Endodermal cell (in vitro differentiated cells): ENCODE measurements around the gene MIER2. TPM values are rescaled to one million over a fixed set of nuclear protein-coding genes. Genes with fewer than 3 reads are reported as not detected.
"Not testable (repeated sequence)": the region's sequence is repeated elsewhere in the genome, so short reads cannot be mapped to it uniquely, and the experiment has no call there.

Experiments used
- DNase-seq: peaks from one replicate; pipeline ENCODE4 v3.0.0-alpha.2; 2017
- H3K27ac ChIP-seq: 2 replicates; pipeline ENCODE4 v1.5.1; 2013; ENCODE audit warnings: mild to moderate bottlenecking, low read depth, low read length, moderate library complexity
- H3K27me3 ChIP-seq: 2 replicates; pipeline ENCODE4 v1.6.1; 2013; ENCODE audit warnings: mild to moderate bottlenecking, low read length, moderate library complexity; ENCODE audit not compliant: insufficient read depth, control insufficient read depth, poor library complexity, severe bottlenecking
- H3K36me3 ChIP-seq: 2 replicates; pipeline ENCODE4 v1.7.0; 2013; ENCODE audit warnings: mild to moderate bottlenecking, low read length, moderate library complexity; ENCODE audit not compliant: control insufficient read depth, insufficient read depth
- H3K4me1 ChIP-seq: one replicate; pipeline ENCODE4 v1.7.0; 2013; ENCODE audit warnings: low read length; ENCODE audit not compliant: control insufficient read depth, insufficient read depth
- H3K4me3 ChIP-seq: 2 replicates; pipeline ENCODE4 v1.5.1; 2013; ENCODE audit warnings: mild to moderate bottlenecking, low read length, moderate library complexity
- H3K9ac ChIP-seq: 2 replicates; pipeline ENCODE4 v1.6.1; 2013; ENCODE audit warnings: mild to moderate bottlenecking, low read length, moderate library complexity; ENCODE audit not compliant: poor library complexity, severe bottlenecking; ENCODE audit errors: extremely low read depth
- H3K9me3 ChIP-seq: 2 replicates; pipeline ENCODE4 v1.6.1; 2013; ENCODE audit warnings: mild to moderate bottlenecking, low read length, moderate library complexity; ENCODE audit not compliant: control insufficient read depth
- H3K27ac Mint-ChIP-seq: 2 replicates; pipeline ENCODE4 v1.8.0; 2020; ENCODE audit warnings: mixed read lengths
- H3K27me3 Mint-ChIP-seq: 2 replicates; pipeline ENCODE4 v1.8.0; 2021; ENCODE audit warnings: mild to moderate bottlenecking, mixed read lengths; ENCODE audit not compliant: insufficient read depth
- H3K36me3 Mint-ChIP-seq: 2 replicates; pipeline ENCODE4 v1.8.0; 2020; ENCODE audit warnings: low read depth, mixed read lengths
- H3K4me1 Mint-ChIP-seq: 2 replicates; pipeline ENCODE4 v1.8.0; 2020; ENCODE audit warnings: mixed read lengths
- H3K4me3 Mint-ChIP-seq: 2 replicates; pipeline ENCODE4 v1.8.0; 2020; ENCODE audit warnings: mild to moderate bottlenecking, moderate library complexity, mixed read lengths
- H3K9me3 Mint-ChIP-seq: 2 replicates; pipeline ENCODE4 v1.8.0; 2020; ENCODE audit warnings: mild to moderate bottlenecking, mixed read lengths
- WGBS, 2 experiments: methylation state at CpG; one replicate each; pipeline versions ENCODE4 v1.1.5 to v1.1.7; 2013; ENCODE audit warnings: missing lambda C conversion rate in 2 of 2, mixed read lengths in 1 of 2; ENCODE audit not compliant: insufficient coverage in 1 of 2, insufficient read length in 1 of 2; 5-methylcytosine and 5-hydroxymethylcytosine counted together
- long read RNA-seq, 4 experiments: library from polyadenylated mRNA in 2 of 4; library from RNA in 1 of 4; library from capped mRNA in 1 of 4; stranded (forward) in 3 of 4; unstranded in 1 of 4; transcript quantifications; one replicate each; pipeline ENCODE4 v2.0.0, GENCODE V29; 2020 to 2021; ENCODE audit warnings: inconsistent platforms in 1 of 4
- polyA plus RNA-seq, 2 experiments: library from polyadenylated mRNA; stranded (reverse); fragments of 50-300 nt; gene quantifications; one replicate each; pipeline ENCODE4 v1.2.3, GENCODE V29; 2013
- total RNA-seq, 2 donors: library from RNA; stranded (reverse); fragmentation: NEBNext Ultra II Directional in 1 of 2; extraction: Animal tissue kit (Norgen Biotek cat#: 25700) in 1 of 2; gene quantifications; 2 replicates in 1 of 2; 3 replicates in 1 of 2; pipeline ENCODE4 v1.2.1, GENCODE V29; 2021
- TF ChIP-seq, protein P1 (sequence below): fragments of 200-600 bp; sonication (generic); conservative IDR thresholded peaks from 2 replicates; pipeline ENCODE4 v1.5.0; 2021; ENCODE audit warnings: antibody characterized with exemption, mild to moderate bottlenecking

MIER2 gene, protein sequence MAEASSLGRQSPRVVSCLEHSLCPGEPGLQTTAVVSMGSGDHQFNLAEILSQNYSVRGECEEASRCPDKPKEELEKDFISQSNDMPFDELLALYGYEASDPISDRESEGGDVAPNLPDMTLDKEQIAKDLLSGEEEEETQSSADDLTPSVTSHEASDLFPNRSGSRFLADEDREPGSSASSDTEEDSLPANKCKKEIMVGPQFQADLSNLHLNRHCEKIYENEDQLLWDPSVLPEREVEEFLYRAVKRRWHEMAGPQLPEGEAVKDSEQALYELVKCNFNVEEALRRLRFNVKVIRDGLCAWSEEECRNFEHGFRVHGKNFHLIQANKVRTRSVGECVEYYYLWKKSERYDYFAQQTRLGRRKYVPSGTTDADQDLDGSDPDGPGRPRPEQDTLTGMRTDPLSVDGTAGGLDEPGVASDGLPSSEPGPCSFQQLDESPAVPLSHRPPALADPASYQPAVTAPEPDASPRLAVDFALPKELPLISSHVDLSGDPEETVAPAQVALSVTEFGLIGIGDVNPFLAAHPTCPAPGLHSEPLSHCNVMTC
- 10 to 100 TPM; 50.5 to 51.3 TPM for total RNA-seq
- 42.8 TPM for polyA plus RNA-seq (2013, experiment 1 of 2)
- 45.0 TPM for polyA plus RNA-seq (2013, experiment 2 of 2)
- long read RNA-seq, experiment 1, partial matches to known transcripts = 9 of 11 reads
- long read RNA-seq, experiment 1, other reads (novel, unspliced or antisense) = 2 of 11 reads
- long read RNA-seq, experiment 2, full-length matches to known transcripts = 30 of 95 reads
- long read RNA-seq, experiment 2, partial matches to known transcripts = 16 of 95 reads
- long read RNA-seq, experiment 2, other reads (novel, unspliced or antisense) = 49 of 95 reads
- long read RNA-seq, experiment 3, full-length matches to known transcripts = 63 of 94 reads
- long read RNA-seq, experiment 3, partial matches to known transcripts = 8 of 94 reads
- long read RNA-seq, experiment 3, other reads (novel, unspliced or antisense) = 23 of 94 reads
- long read RNA-seq, experiment 4 = 0 reads

DNA sequence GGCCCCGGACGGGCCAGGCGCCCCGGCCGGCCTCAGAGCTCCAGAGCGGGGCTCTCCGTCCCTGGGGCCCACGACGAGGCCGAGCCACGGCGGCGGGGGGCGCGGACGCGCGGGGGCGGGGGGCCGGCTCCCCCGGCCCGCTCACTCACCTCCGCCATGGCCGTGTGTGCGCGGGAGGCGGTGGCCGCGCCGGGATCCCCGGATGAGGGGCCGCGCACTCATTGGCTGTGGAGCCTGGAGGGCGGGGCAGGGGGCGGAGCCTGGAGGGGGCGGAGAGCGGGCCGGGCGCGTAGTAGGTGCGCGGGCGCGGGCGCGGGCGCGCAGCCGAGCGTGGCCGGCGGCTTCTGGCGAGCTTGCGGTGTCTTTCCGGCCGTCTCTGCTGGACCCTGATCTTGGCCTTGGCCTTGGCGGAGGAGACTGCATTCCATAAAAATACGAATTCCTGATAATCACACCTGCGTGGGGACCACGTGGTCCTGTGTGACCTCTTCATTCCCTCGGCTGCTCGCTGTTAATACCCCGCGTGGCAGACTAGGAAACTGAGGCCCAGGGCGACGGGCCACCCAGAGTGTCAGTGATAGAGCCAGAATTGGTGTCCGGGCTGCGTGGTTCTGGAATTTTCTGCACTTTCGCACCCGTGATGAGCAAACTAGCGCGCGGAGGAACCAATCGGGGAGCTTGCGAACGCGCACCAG is at the start of gene MIER2:
TSS of gene MIER2 (minus strand) at position 172 of the 695 bp plus-strand sequence. CDS start at position 158, 14 bp downstream.
- peak within 1 kb of the TSS; percentile 83 for H3K27ac Mint-ChIP-seq
- Histone ChIP-seq H3K4me1 (no peaks in the 10 kb centered on the region), H3K9ac (peak within 1 kb of the TSS; percentile 75), H3K9me3 (no peaks in the 10 kb centered on the region), H3K36me3 (peaks cover 22% of the 10 kb centered on the region), H3K27me3 (no peaks in the 10 kb centered on the region), H3K4me3 (peak within 1 kb of the TSS; percentile 99), H3K27ac (no peak within 1 kb of the TSS)
- H3K4me3 Mint-ChIP-seq = peak within 1 kb of the TSS; percentile 71
- H3K27me3 Mint-ChIP-seq = peaks cover 25% of the 10 kb centered on the region
- TF ChIP-seq, protein P1, sequence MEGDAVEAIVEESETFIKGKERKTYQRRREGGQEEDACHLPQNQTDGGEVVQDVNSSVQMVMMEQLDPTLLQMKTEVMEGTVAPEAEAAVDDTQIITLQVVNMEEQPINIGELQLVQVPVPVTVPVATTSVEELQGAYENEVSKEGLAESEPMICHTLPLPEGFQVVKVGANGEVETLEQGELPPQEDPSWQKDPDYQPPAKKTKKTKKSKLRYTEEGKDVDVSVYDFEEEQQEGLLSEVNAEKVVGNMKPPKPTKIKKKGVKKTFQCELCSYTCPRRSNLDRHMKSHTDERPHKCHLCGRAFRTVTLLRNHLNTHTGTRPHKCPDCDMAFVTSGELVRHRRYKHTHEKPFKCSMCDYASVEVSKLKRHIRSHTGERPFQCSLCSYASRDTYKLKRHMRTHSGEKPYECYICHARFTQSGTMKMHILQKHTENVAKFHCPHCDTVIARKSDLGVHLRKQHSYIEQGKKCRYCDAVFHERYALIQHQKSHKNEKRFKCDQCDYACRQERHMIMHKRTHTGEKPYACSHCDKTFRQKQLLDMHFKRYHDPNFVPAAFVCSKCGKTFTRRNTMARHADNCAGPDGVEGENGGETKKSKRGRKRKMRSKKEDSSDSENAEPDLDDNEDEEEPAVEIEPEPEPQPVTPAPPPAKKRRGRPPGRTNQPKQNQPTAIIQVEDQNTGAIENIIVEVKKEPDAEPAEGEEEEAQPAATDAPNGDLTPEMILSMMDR = no peak
- no peaks in the 10 kb centered on the region for H3K9me3 Mint-ChIP-seq
- DNase-seq = peak; percentile 97
- 16 to 35% methylated on average over 35 to 77 of the region's 77 CpGs for WGBS, 2 experiments
- peaks cover 27% of the 10 kb centered on the region for H3K4me1 Mint-ChIP-seq
- peaks cover 29% of the 10 kb centered on the region for H3K36me3 Mint-ChIP-seq

DNA sequence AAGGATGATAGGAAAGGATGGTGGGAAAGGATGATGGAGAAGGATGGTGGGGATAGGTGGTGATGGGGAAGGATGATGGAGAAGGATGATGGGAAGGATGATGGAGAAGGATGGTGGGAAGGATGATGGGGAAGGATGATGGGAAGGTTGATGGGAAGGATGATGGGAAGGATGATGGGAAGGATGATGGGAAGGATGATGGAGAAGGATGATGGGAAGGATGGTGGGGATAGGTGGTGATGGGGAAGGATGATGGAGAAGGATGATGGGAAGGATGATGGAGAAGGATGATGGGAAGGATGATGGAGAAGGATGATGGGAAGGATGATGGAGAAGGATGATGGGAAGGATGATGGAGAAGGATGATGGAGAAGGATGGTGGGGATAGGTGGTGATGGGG is 49.0 kb upstream of the MIER2 start:
- H3K27me3 ChIP-seq, DNase-seq, H3K27ac Mint-ChIP-seq, H3K9ac ChIP-seq, H3K4me1 ChIP-seq, H3K36me3 Mint-ChIP-seq, H3K4me3 Mint-ChIP-seq, H3K4me3 ChIP-seq, H3K36me3 ChIP-seq, H3K4me1 Mint-ChIP-seq, H3K27ac ChIP-seq: not testable (repeated sequence)
- peaks cover 25% of the 10 kb centered on the region for H3K27me3 Mint-ChIP-seq
- peaks cover 15% of the 10 kb centered on the region for H3K9me3 Mint-ChIP-seq
- H3K9me3 ChIP-seq = peaks cover 17% of the 10 kb centered on the region

DNA sequence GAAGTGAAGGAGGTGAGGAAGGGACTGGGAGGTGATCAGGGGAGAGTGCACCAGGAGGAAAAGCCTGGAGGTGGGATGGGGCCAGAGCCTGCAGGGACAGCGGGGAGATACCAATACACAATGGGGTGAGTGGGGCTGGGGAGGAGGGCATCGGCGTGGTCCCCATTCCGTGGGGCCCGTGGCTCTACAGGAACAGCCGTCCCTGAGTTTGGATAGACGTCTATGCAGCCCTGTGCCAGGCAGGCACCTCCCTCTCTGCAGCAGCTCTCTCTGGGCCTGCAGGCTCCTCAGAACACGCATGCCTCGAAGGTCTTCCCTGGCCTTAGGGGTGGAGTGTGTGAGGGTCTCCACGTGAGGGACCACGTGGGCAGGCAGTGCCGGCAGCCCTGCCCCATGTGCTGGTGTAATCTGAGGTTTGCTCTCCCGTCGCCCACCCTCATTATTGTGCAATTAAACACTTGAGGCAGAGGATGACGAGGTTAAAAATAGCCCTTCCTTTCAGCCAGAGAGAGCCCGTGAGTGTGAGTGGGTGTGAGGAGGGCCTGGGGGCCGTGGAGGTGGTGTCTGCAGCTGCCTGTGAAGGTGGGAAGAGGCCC is 47.9 kb upstream of the MIER2 start:
- H3K36me3 Mint-ChIP-seq = no peaks in the 10 kb centered on the region
- WGBS, 2 experiments = 86 to 87% methylated on average over 11 to 17 of the region's 17 CpGs
- peaks cover 17% of the 10 kb centered on the region for H3K9me3 ChIP-seq
- H3K27me3 ChIP-seq = no peaks in the 10 kb centered on the region
- peaks cover 15% of the 10 kb centered on the region for H3K9me3 Mint-ChIP-seq
- H3K4me1 ChIP-seq = no peaks in the 10 kb centered on the region
- H3K27ac Mint-ChIP-seq = no peak overlapping the region
- no peak overlapping the region for H3K9ac ChIP-seq
- no peak overlapping the region for H3K4me3 Mint-ChIP-seq
- H3K27me3 Mint-ChIP-seq = peaks cover 20% of the 10 kb centered on the region
- no peak overlapping the region for H3K4me3 ChIP-seq
- H3K27ac ChIP-seq = no peak overlapping the region
- no peak for DNase-seq
- H3K36me3 ChIP-seq = no peaks in the 10 kb centered on the region
- peaks cover 12% of the 10 kb centered on the region for H3K4me1 Mint-ChIP-seq
- TF ChIP-seq, protein P1 = no peak
